Left hindlimb (tissue), 1 donor: ENCODE data around the gene CLDN14.

ENCODE experiments used
- DNase-seq: peaks from one replicate; pipeline ENCODE4 v3.0.0-alpha.2; 2018

Gene CLDN14

DNA sequence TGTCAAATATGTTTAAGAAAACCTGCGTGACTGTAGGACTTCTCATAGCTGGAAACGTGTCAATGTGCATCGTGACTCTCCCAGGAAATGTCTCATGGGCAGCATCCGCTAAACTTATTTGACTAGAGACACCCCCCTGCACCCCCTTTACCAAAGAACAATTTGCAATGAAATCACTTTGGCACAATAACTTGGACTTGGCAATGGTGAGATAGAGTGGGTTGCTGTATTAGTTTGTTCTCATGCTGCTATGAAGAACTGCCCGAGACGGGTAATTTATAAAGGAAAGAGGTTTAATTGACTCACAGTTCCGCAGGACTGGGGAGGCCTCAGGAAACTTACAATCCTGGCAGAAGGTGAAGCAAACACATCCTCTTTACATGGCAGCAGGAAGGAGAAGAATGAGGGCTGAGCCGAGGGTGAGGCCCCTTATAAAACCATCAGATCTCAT is 13.8 kb downstream of the CLDN14 start:
- no peak for DNase-seq

DNA sequence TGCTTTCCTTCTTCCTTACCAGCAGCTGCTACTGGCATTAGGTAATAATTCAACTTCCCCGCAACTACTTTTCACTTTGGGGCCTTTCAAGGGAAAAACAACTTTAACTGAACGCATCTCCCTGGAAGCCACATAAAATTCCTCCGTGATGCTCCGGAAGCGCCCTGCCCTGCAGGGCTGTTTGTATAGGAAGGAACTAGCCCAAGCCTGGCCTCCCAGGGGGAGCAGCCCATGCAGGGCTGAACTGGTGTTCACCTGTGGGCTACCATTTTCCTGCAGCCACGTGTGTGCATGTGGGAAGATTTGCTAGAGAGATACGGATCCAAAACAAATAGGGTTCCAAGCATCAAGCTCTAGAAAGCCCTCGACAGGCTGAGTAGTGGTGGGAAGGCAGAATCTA is 14.4 kb downstream of the CLDN14 start:
- DNase-seq, result no peak

DNA sequence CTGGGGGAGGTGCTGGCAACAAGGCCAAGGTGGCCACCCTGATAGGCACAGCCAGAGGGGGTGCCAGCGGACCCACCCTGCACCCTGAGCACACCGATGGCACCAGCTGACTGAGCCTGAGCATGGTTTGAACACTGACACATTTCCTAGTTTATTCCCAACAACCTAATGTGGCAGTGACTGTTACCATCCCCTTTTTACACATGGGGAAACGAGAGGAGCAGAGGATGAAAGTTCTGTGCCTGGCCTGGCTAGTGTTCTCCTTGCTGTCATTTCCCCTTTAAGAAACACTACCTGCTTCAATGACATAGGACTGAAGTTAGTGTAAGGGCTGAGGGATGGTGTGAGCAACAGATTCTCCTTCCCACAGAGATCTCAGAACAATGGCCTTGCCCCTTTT is 15.3 kb downstream of the CLDN14 start:
- DNase-seq, result no peak

DNA sequence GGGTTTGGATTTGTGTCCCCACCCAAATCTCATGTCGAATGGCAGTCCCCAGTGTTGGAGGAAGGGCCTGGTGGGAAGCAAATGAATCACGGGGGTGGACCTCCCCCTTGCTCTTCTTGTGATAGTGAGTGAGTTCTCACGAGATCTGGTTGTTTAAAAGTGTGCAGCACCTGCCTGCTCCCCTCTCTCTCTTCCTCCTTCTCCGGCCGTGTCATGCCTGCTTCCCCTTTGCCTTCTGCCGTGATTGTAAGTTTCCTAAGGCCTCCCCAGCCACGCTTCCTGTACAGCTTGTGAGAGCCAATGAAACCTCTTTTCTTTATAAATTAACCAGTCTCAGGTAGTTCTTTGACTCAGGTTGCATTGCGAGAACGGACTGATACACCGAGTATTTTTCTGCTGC is 15.9 kb downstream of the CLDN14 start:
- no peak for DNase-seq

DNA sequence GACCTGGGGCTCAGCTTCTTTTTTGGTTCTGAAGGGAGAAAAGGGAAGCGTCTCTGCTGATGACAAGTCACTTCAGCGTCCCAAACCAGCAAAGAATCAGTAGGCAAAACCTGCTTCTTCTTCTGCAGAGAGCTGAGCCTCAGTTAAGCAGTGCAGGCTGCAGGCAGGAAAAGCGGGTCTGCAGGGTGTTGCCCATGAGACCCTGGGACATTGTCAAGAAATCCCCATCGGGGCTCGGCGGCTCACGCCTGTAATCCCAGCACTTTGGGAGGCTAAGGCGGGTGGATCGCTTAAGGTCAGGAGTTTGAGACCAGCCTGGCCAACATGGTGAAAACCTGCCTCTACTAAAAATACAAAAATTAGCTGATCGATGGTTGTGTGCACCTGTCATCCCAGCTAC is 16.7 kb downstream of the CLDN14 start:
- no peak for DNase-seq

DNA sequence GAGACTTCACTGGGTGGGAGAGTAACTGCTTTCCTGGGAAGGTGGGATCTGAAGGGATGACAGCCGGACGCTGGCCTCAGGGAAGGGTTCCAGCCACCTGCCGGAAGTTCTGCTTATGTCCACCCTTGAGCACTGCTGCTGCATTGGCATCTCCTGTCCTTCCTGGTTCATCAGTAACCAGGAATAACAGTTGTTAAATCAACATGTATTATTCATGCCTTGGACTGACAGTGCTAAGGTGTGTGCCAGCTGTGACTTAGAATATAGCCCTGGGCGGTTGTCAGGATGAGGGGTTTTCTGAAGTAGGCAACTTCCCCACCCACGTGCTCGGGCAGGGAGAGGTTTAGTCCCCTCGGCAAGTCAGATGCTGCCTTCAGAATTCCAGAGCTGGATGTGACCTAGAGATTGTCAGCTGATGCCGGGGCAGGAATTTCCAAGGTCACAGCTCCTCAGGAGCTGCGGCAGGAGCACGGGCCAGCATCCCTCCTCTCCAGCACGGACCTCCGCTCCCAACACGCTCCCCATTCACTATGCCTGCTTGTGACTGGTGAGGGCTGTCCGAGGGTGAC is 17.9 kb downstream of the CLDN14 start:
- no peak for DNase-seq

DNA sequence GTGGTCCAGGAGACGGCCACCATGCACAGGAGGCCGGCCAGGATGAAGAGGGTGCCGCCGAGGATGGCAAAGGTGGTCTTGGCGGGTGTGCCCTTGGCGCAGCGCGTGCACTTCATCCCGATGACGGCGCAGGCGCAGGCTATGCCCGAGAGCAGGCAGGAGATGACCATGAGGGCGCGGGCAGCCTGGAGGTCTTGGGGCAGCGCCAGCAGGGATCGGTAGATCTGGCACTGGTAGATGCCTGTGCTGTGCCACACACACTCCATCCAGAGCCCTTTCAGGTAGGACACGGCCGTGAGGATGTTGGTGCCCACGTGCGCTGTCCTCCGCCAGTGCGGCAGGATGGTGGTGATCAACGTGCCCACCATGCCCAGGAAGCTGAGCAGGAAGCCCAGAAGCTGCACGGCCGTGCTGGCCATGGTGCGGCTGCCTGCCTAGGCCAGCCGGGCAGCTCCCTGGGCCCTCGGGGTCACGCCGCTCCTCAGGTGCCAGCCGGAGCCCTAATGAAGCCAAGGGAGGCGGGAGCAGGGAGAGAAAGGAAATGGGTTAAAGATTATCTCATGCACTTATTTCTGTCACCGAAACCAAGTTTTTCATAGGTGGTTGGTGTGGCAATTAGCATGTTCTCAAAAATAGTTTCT is 18.5 kb downstream of the CLDN14 start:
- no peak for DNase-seq

DNA sequence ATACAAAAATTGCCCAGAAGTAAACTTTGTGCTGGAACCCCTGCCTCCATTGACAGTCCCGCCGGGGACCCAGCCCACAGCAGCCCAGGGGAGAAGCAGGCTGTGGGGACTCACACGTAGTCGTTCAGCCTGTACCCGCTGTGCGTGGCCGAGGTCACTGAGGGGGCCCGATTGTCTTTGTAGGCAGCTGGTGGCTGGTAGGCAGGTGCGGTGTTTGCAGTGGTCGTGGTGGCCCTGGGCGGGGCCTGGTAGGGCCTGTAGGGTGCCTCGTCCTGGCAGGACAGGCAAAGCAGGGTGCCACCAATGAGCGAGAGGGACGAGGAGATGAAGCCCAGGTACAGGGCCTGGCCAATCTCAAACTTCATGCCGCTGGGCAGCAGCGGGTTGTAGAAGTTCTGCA is 19.1 kb downstream of the CLDN14 start:
- no peak for DNase-seq

DNA sequence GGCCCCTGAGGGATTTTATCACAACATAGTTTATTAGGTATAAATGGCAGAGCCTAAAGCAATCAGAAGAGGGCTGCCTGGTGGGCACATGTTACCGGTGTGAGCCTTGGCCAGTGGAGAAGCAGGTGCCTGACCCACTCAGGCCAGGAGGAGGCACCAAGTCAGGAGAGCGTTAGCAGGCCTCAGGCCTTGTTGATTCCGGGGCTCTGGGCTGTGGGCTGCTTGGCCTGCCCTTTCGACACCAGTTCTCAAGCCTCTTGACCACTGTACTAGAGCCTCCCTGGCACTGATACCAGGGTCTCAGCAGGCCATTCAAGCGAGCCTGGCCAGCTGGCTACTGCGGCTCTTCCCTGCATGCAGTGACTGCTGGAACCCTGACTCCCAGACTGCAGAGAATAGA is 20.8 kb downstream of the CLDN14 start:
- DNase-seq, result no peak

DNA sequence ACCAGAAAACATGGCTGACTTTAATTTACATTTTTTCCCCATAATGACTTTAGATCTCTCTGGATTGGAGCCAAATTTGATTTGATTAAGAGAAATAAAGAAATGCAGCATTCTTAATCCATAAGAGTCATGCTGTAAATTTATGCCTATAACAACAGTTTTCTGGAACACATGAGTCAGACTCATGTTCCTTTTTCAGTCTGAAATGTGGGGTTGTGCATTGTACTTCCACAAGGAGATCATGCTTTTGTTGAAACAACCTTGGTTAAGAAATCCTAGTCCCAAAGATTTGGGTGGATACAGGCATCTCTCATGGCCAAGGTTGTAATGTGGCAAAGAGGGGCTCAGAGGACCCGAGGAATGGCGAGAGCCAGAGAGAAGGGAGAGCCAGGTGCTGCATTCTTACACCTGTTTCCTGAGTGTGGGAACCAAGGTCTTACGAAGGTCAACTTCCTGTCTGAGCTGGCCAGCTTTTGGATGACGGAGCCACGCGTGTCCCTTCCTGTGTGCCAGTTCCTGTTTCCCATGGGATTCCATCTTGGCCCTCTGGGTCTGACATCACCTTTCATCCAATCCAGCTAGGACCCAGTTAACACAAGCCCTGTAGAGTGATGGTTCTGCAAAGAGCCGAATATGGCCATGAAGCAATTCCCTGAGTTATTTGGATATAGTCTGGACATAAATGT is 23.1 kb downstream of the CLDN14 start:
- DNase-seq, result no peak

DNA sequence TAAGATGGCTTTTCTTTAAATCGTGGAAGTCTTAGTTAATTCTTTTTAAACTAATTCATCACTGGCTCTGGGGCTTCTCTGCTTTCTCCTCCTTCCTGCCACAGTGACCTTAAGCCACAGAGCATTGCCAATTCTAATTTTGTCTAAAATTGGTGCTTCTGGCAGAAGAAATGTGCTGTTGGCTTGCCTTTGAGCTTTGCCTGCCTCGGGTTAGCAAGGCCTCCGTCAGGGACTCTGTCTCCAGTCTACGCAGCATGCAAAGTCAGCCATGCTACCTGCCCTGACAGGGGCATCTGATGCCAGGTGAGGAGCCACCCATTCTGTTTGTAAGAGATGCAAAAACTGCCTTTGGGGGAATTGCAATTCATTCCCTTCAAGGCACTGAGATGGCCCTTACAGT is 25.2 kb downstream of the CLDN14 start:
- DNase-seq, result no peak

DNA sequence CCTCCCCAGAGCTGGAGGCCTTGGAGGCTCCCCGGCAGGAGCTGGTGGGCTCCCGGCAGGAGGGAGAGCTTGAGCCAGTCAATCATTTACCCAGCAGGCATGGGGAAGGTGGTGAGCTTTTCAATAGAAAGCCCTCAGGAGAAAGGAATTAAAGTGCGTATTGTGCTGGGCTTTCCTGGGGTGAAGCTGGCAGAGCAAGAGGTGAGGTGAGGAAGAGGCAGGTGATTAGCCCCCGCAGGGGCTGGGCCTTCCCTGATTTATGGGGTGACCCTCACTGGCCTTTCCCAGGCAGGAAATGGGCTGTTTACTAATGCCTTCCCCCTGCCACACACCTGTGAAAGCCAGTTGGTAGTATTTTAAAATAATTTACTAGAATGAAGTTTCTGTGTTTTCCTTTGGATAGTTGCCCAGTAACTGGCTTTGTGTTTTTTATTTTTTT is 25.8 kb downstream of the CLDN14 start:
- no peak for DNase-seq

DNA sequence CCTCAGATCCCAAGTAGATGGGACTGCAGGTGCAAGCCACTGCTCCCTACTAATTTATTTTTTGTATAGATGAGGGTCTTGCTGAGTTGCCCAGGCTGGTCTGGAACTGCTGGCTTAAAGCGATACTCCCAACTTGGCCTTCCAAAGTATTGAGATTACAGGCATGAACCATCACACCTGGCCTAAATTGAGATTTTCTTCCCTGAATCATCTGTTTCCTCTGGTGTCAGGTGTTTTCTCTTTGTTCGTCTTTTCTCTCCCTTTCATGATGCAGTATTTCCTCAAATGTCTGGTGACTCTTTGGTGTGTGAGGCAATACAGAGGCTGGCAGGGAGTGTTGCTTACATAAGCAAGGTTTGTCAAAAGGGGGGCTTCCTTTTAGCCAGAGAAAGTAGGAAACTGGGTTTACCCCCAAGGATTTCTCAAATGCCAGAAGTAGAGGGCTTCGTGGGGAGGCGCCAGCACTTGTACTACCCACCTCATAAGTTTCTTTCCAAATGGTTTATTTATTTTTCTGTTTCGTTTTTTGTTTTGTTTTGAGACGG is 27.6 kb downstream of the CLDN14 start:
- DNase-seq, result no peak

DNA sequence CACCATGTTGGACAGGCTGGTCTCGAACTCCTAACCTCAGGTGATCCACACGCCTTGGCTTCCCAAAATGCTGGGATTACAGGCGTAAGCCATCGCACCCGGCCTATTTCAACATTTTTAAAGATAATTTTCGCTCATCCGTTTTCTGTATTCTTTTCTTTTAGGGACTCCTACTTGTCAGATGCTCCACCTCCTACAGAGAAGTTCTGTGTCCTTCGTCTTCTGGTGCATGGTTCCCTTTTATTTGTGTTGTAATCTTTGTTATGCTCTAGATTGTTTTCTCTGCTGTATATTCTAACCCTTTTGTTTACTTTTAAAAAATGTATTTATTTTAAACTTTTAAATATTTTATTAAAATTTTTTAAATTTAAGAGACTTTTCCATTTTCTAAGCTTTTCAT is 28.4 kb downstream of the CLDN14 start:
- DNase-seq, result no peak

DNA sequence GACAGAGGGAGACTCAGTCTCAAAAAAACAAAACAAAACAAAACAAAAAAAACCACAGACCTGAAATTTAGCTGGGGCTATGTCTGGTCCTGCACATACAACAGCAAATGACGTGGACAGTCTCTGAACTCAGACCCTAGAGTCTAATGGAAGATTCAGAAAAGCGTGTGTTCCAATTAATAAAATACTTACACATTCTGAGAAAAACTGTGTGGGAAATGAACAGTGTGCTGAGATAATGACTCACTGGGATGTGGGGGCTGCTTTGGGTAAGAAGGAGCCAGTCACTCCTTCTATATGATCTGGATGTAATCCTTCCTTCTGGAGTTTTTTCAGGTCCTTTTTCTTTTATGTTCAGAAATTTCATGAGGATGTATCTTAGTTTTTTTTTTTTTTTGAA is 29.4 kb downstream of the CLDN14 start:
- DNase-seq, result no peak

DNA sequence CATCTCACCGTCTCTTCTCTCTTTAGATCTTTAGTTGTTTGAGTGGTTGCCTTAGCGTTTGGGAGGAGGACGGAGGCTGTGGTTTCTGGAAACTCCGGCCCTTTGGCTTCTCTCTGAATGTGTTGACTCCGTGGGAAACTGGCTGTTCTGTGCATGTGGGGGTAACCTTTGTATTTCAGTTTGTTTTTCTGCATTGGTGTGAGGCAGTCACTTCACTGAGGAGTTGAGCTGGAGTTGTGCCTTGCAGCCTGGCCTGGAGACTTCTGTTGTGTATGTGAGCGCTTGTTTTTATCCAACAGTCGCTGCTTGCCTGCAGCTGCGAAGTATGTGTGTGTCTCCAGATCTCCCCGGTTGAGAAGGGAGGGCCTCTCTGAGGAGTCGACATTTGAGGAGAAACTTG is 33.6 kb downstream of the CLDN14 start:
- no peak for DNase-seq

DNA sequence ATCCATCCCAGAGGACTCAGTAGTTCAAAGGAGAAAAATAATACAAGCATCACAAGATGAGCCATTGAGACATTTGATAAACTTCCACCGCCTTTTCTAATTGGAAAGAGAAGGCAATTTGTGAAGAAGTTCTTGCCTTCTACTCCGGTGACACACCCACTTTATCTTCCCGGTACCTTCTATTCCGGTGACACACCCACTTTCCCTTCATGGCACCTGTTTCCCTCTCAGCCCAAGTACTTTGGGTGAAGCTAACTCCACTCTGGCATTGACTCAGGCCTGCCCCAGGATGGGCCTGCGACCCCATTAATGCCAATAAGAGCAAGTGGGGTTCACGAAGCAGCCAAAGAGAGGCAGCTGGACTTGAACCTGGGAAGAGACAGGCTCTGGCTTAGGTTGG is 38.2 kb downstream of the CLDN14 start:
- DNase-seq, result no peak

DNA sequence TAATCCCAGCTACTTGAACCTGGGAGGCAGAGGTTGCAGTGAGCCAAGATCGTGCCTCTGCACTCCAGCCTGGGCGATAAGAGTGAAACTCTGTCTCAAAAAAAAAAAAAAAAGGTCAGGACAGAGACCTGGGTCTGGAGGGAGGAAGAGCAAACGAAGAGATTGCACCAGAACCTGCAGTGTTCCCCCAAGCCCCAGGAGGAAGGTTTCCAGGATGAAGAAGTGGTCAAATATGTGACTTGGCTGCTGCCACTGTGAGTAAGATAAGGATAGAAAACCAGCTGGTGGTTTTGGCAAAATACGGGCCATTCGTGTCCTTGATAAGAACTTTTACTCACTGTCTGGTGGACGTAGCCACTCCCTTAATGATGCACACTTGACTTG is 42.2 kb downstream of the CLDN14 start:
- no peak for DNase-seq

DNA sequence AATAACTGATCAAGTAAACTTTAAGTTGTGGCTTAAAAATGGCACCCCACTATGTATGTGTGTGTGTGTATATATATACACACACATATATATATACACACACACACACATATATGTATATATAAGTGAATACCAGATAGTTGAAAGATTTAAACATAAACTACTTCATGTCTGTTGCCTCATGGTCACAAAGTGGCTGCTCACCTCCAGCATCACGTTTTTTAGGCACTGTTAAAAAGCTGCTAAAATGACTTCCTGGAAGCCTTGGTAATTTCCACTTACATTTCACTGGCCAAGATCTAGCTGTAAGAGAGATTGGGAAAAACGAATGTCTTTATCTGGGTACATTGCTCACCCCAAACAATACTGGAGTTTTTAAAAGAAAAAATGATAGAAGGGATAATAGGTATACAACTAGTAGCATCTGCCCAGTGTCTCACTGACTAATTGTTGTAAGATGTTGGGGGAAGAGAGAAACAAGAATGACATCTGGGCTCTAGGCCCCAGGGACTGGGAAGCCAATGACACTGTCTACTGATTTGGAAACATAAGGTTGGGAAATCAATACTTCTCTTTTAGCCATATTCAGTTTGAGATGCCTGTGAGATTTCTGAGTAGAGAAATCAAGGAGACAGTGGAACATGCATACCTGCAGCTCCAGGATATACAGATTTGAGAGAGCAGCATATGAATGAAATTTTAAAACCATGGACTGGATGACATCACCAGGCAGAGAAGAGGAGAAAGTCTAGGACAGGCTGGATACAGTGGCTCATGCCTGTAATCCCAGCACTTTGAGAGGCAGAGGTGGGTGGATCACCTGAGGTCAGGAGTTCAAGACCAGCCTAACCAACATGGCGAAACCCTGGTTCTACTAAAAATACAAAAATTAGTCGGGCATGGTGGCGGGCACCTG is 42.8 kb downstream of the CLDN14 start:
- no peak for DNase-seq

DNA sequence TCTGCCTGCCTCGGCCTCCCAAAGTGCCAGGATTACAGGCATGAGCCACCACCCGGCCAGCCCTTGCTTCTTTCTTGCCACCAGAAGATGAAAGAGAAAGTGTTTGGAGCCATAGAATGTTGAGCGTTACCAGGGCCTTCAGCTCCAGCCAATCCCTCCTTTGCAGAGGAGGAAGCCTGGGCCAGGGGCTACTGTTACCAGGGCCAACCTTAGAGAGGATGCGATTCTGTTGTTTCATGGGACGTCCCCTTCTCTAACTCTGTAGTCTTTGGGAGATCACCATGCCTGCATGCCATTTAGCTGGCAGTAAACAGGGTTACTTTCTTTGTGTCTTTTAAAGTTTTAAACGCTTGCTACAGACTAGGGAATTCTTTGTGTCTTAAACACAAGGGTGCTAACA is 45.8 kb downstream of the CLDN14 start:
- no peak for DNase-seq

DNA sequence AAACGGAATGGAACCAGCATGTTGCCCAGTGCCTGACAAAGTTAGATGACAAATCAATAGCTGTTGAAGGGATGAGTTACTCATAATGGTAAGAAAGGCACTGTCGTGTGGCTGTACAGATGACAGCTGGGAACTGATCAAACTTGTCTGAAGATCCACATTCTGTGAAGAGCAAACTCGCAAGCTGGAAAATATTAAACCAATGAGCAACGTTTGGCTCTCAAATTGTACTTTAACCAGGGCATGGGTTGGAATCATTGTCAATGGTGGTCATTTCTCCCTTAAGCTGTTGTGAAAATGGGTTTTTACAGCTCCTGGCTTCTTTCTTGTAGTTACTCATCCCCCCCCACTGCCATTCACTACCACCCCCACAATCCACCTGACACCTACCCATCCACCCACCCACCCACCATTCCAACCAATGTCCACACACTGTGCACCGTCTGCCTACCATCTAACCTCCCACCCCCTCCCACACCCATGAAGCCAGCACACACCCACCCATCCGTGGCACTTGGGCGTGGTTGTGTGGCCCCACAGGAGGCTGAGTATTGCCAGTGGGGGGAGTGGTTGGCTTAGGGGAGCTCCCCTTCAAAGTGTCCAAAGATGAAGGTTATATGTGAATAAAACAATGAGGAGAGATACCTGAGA is 46.7 kb downstream of the CLDN14 start:
- DNase-seq, result no peak

DNA sequence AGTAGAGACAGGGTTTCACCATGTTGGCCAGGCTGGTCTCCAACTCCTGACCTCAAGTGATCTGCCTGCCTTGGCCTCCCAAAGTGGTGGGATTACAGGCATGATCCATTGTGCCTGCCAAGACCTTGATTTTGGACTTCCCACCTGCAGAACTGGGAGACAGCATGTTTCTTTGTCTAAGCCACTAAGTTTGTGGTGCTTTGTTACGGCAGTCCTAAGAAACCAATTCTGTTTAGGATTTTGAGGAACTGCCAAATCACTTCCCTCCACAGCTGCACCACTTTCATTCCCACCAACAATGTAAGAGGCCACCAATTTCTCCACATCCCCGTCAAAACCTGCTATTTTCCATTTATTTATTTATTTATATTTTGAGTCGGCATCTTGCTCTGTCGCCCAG is 48.7 kb downstream of the CLDN14 start:
- DNase-seq, result no peak

DNA sequence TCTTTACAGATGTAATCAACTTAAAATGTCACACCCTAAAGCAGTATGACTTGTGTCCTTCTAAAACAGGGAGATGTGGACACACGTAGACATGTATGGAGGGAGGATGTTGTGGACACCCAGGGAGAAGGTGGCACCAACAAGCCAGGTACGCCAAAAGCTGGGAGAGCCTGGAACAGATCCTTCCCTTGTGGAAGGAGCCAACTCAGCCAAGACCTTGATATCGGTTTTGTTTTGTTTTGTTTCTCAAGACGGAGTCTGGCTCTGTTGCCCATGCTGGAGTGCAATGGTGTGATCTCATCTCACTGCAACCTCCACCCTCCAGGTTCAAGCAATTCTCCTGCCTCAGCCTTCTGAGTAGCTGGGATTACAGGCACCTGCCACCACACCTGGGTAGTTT is 49.1 kb downstream of the CLDN14 start:
- no peak for DNase-seq
